Thyroid gland (tissue), 4 donors: ENCODE results near the gene STMP1.

Source experiments
- POLR2A ChIP-seq, 2 donors: fragments of 450-650 bp; IDR thresholded peaks; one replicate each; pipeline ENCODE4 v1.6.1; 2017; ENCODE audit warnings: antibody characterized with exemption in 2 of 2, mild to moderate bottlenecking in 2 of 2, moderate library complexity in 1 of 2
- TF ChIP-seq, protein P1 (sequence below), 6 experiments: fragments of 200-600 bp in 3 of 6; fragments of 450-650 bp in 3 of 6; sonication (generic) in 3 of 6; IDR thresholded peaks; one replicate each; pipeline ENCODE4 v1.5.1; 2016 to 2019; ENCODE audit warnings: antibody characterized with exemption in 6 of 6, mild to moderate bottlenecking in 2 of 6, inconsistent platforms in 1 of 6, moderate library complexity in 1 of 6

DNA sequence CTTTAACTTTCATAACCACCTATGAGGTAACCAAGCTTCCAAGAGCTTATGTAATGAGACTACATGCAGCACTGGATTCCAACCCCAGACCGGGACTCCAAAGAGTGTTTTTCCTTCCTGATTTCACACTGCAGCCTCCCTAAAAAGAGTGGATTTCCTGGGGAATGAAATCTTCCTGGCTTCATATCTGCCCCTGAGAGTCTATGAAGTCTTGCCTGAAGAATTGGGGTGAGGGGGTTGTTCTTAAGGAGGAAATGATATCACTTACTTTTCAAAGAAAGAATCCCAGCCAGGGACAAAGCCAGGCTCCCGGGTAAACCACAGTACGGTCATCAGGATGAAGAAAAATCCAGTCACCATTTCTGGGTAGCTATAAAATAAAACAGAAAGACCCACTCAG is 29.7 kb downstream of the STMP1 start:
- TF ChIP-seq, protein P1, sequence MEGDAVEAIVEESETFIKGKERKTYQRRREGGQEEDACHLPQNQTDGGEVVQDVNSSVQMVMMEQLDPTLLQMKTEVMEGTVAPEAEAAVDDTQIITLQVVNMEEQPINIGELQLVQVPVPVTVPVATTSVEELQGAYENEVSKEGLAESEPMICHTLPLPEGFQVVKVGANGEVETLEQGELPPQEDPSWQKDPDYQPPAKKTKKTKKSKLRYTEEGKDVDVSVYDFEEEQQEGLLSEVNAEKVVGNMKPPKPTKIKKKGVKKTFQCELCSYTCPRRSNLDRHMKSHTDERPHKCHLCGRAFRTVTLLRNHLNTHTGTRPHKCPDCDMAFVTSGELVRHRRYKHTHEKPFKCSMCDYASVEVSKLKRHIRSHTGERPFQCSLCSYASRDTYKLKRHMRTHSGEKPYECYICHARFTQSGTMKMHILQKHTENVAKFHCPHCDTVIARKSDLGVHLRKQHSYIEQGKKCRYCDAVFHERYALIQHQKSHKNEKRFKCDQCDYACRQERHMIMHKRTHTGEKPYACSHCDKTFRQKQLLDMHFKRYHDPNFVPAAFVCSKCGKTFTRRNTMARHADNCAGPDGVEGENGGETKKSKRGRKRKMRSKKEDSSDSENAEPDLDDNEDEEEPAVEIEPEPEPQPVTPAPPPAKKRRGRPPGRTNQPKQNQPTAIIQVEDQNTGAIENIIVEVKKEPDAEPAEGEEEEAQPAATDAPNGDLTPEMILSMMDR (IDR thresholded peaks at IDR 0.05) = no peak
- TF ChIP-seq POLR2A (IDR thresholded peaks at IDR 0.05) = no peak
